Erythroblast (primary cell): ENCODE data around the gene UBE2O.

ENCODE experiments used
- GATA1 ChIP-seq: IDR thresholded peaks from 2 replicates; pipeline ENCODE4 v1.6.1; 2011; ENCODE audit warnings: low read depth, mild to moderate bottlenecking, control low read depth, low read length, moderate library complexity
- POLR2A ChIP-seq: IDR thresholded peaks from 2 replicates; pipeline ENCODE4 v1.6.1; 2011; ENCODE audit warnings: mild to moderate bottlenecking, low read length

GRCh38 chr17:76434870-76435269 is 18.1 kb downstream of the UBE2O start:
- TF ChIP-seq POLR2A (no peak), GATA1 (no peak)
